HepG2 (cell line): ENCODE measurements around the gene SEZ6L. TPM values are rescaled to one million over a fixed set of nuclear protein-coding genes. Genes with fewer than 3 reads are reported as not detected.
A peak's percentile ranks its signal among the peaks of the same experiment; 100 is the strongest.

Experiments used
- ATAC-seq: fragments of 200-7000 bp; cut with Tn5 transposase; 3 replicates; pipeline ENCODE4 v1.9.1; 2020; ENCODE audit warnings: mild to moderate bottlenecking, moderate library complexity
- BruUV-seq: library from RNA; stranded (reverse); fragments of 400-500 nt; replicated peaks from 2 replicates; lab custom pipeline; 2021; lab: Mats Ljungman, UMichigan
- CTCF ChIA-PET: fragments of 300-600 bp; formaldehyde crosslinking; extraction: SDS; loops from one replicate; lab custom pipeline; 2021; ENCODE audit warnings: low total read pairs, inconsistent platforms, low intra/inter-chr PET ratio; lab: Yijun Ruan, JAX
- POLR2A ChIA-PET: fragments of 350-600 bp; sonication (Branson Sonifier 250); formaldehyde crosslinking; loops from one replicate; lab custom pipeline; 2020; ENCODE audit warnings: antibody characterized with exemption, inconsistent platforms; lab: Yijun Ruan, JAX
- DNase-seq: peaks from one replicate; pipeline ENCODE4 v3.0.0-alpha.2; 2015; ENCODE audit warnings: low spot score
- FAIRE-seq: peaks from 3 replicates; lab custom pipeline; 2011; peaks lifted over from hg19 to GRCh38; lab: Jason Lieb, UNC
- H2AFZ ChIP-seq: one replicate; pipeline ENCODE4 v1.6.1; 2011; ENCODE audit warnings: low read length, inconsistent platforms
- H3K27ac ChIP-seq: fragments of 300-600 bp; 3 replicates; pipeline ENCODE4 v1.8.0; 2011; ENCODE audit warnings: mixed run types, mild to moderate bottlenecking, mixed read lengths, low read length, inconsistent platforms; ENCODE audit not compliant: insufficient read depth; ENCODE audit errors: extremely low read length
- H3K27me3 ChIP-seq, 2 experiments: fragments of 200-600 bp in 1 of 2; 2 replicates in 1 of 2; 3 replicates in 1 of 2; pipeline versions ENCODE4 v1.6.0 to v1.8.0; 2011; ENCODE audit warnings: low read length in 2 of 2, mild to moderate bottlenecking in 2 of 2, moderate library complexity in 2 of 2, inconsistent platforms in 1 of 2; ENCODE audit not compliant: insufficient read depth in 2 of 2, control insufficient read depth in 1 of 2
- H3K36me3 ChIP-seq, 2 experiments: fragments of 200-600 bp in 1 of 2; replicated peaks in 1 of 2; 2 replicates in 1 of 2; 3 replicates in 1 of 2; pipeline versions ENCODE4 v1.5.1 to v1.8.0; 2011; ENCODE audit warnings: low read length in 2 of 2, inconsistent platforms in 1 of 2; ENCODE audit not compliant: insufficient read depth in 2 of 2, control insufficient read depth in 1 of 2
- H3K4me1 ChIP-seq: 2 replicates; pipeline ENCODE4 v1.5.1; 2012; ENCODE audit warnings: low read length, inconsistent platforms; ENCODE audit not compliant: insufficient read depth
- H3K4me2 ChIP-seq: 2 replicates; pipeline ENCODE4 v1.6.0; 2011; ENCODE audit warnings: low read depth, low read length, inconsistent platforms
- H3K4me3 ChIP-seq, 3 experiments: fragments of 200-600 bp in 1 of 3; sonication (generic), shearing (Covaris generic) in 1 of 3; replicated peaks in 1 of 3; 2 replicates each; pipeline ENCODE4 v1.5.1; 2011 to 2016; ENCODE audit warnings: low read length in 3 of 3, inconsistent platforms in 2 of 3, low read depth in 2 of 3, mild to moderate bottlenecking in 2 of 3, control low read depth in 1 of 3, mixed read lengths in 1 of 3; ENCODE audit not compliant: insufficient read depth in 1 of 3
- H3K79me2 ChIP-seq: one replicate; pipeline ENCODE4 v1.6.1; 2011; ENCODE audit warnings: low read length, inconsistent platforms; ENCODE audit not compliant: insufficient read depth
- H3K9ac ChIP-seq: 2 replicates; pipeline ENCODE4 v1.6.0; 2011; ENCODE audit warnings: mild to moderate bottlenecking, low read depth, low read length, inconsistent platforms; ENCODE audit not compliant: insufficient read depth
- H3K9me3 ChIP-seq: 2 replicates; pipeline ENCODE4 v1.5.1; 2012; ENCODE audit warnings: mild to moderate bottlenecking, low read length
- H4K20me1 ChIP-seq: 2 replicates; pipeline ENCODE4 v1.6.0; 2011; ENCODE audit warnings: inconsistent platforms, mild to moderate bottlenecking, low read length, moderate library complexity; ENCODE audit not compliant: insufficient read depth
- HIVEP1 ChIP-seq: sonication (generic); formaldehyde crosslinking; IDR thresholded peaks from 2 replicates; pipeline ENCODE4 v1.4.0; 2020; ENCODE audit warnings: mild to moderate bottlenecking, missing genetic modification reagents
- HMG20B ChIP-seq: conservative IDR thresholded peaks from 2 replicates; pipeline ENCODE4 v1.6.1; 2016; ENCODE audit warnings: missing genetic modification reagents, missing compliant biosample characterization
- HNRNPK ChIP-seq: fragments of 200-400 bp; formaldehyde crosslinking; IDR thresholded peaks from 2 replicates; pipeline ENCODE4 v1.6.1; 2018; ENCODE audit warnings: low read length, low read depth, moderate library complexity, mild to moderate bottlenecking; ENCODE audit not compliant: poor library complexity, severe bottlenecking
- MAFK ChIP-seq, 2 experiments: IDR thresholded peaks in 1 of 2; conservative IDR thresholded peaks in 1 of 2; 2 replicates each; pipeline ENCODE4 v1.6.1; 2011; ENCODE audit warnings: improper control_type of control experiment in 2 of 2, low read length in 2 of 2
- MYC ChIP-seq: sonication (generic); formaldehyde crosslinking; IDR thresholded peaks from 2 replicates; pipeline ENCODE4 v1.9.0; 2021; ENCODE audit warnings: missing genetic modification reagents, borderline replicate concordance
- NR3C1 ChIP-seq: sonication (generic); formaldehyde crosslinking; IDR thresholded peaks from 2 replicates; pipeline ENCODE4 v1.4.0; 2020; ENCODE audit warnings: missing genetic modification reagents
- PCBP2 ChIP-seq: fragments of 200-400 bp; formaldehyde crosslinking; optimal IDR thresholded peaks from 2 replicates; pipeline ENCODE3; 2018; ENCODE audit warnings: low read length, low read depth; ENCODE audit not compliant: poor library complexity, severe bottlenecking
- PRMT3 ChIP-seq: sonication (generic); formaldehyde crosslinking; IDR thresholded peaks from 2 replicates; pipeline ENCODE4 v1.8.1; 2022; ENCODE audit warnings: low read depth, mild to moderate bottlenecking, moderate library complexity, missing genetic modification reagents, borderline replicate concordance
- SNAI1 ChIP-seq: sonication (generic); formaldehyde crosslinking; IDR thresholded peaks from 2 replicates; pipeline ENCODE4 v1.5.0; 2020; ENCODE audit warnings: mild to moderate bottlenecking, missing genetic modification reagents, borderline replicate concordance
- SRF ChIP-seq: IDR thresholded peaks from 2 replicates; pipeline ENCODE4 v1.6.1; 2011; ENCODE audit warnings: mild to moderate bottlenecking, low read depth, low read length, moderate library complexity
- ZFP1 ChIP-seq: IDR thresholded peaks from 2 replicates; pipeline ENCODE4 v1.6.1; 2016
- WGBS: methylation state at CpG from one replicate; pipeline ENCODE4 v1.1.6; 2017; ENCODE audit warnings: low lambda C conversion rate; 5-methylcytosine and 5-hydroxymethylcytosine counted together
- in situ Hi-C: cut with HindIII; loops from 2 replicates; pipeline ENCODE4 v1.10.0; 2017; ENCODE audit warnings: low pct_unique_long_range_greater_than_20kb; ENCODE audit not compliant: extremely low pct_ligation_motif_present
- intact Hi-C: fragments of 100-400 bp; cut with micrococcal nuclease; formaldehyde crosslinking; loops from one replicate; pipeline ENCODE4 v1.10.0; 2022; ENCODE audit not compliant: unreplicated experiment
- polyA plus RNA-seq, 8 experiments: library from polyadenylated mRNA; depleted of rRNA in 3 of 8; stranded (reverse) in 7 of 8; unstranded in 1 of 8; fragments of >200 nt; fragmentation: Illumina TruSeq in 4 of 8; extraction: Trizol in 4 of 8; gene quantifications; 2 replicates each; pipeline versions ENCODE4 v1.2.1 to v1.2.3, GENCODE V29; 2011 to 2016; ENCODE audit warnings: low read depth in 4 of 8, missing spikeins in 1 of 8, mixed read lengths in 1 of 8; ENCODE audit not compliant: insufficient read depth in 1 of 8
- total RNA-seq, 5 experiments: library from RNA; depleted of rRNA; stranded (reverse); fragments of >200 nt; fragmentation: Illumina TruSeq; extraction: Trizol; gene quantifications; 2 replicates each; pipeline ENCODE4 v1.2.3, GENCODE V29; 2016; ENCODE audit warnings: low read depth in 1 of 5
- TF ChIP-seq, protein P1 (sequence below): sonication (generic); formaldehyde crosslinking; IDR thresholded peaks from 2 replicates; pipeline ENCODE4 v1.4.0; 2020; ENCODE audit warnings: missing genetic modification reagents
- TF ChIP-seq, protein P2 (sequence below): sonication (generic); formaldehyde crosslinking; IDR thresholded peaks from 2 replicates; pipeline ENCODE4 v1.4.0; 2020; ENCODE audit warnings: missing genetic modification reagents
- TF ChIP-seq, protein P3 (sequence below): IDR thresholded peaks from 2 replicates; pipeline ENCODE4 v1.6.1; 2016

The SEZ6L gene
- total and polyA plus RNA-seq, 2 of the 13 experiments (the other 11 are each of a cell fraction or from before 2014, with no cell fraction given), result not detected

DNA sequence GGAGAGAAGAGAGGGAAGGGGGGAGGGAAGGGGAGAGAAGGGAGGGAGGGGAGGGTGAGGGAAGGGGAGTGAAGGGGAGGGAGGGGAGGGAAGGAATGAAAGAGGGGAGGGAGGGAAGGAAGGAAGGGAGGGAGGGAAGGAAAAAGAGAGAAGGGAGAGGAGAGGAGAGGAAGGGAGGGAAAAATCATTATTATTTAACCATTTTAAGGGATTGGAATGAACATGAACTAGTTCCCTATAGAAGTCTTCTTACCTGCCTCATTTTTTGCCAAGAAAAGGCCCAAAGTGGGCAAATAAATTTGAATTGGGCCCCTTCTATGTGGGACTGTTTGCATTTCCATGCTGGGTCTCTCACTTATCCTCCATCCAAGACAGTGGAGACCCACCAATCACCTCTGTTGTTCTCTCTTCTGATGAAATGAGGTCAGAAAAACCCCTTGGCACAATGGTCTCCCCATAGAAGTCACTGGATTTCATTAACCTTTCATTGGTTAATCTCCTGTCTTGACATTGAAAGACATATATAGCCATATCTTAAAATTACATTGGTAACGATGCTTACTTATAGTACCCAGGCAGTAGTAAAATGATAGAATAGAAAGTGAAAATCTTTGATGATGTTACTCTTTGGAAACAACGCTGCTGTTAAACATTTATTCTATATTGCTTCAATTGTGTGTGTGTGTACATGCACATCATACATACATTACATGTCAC is 179.7 kb downstream of the SEZ6L start:
- BruUV-seq, result no TSS peak
- Histone ChIP-seq H3K4me1 (no peaks in the 10 kb centered on the region), H3K27ac (no peak overlapping the region), H3K79me2 (no peaks in the 10 kb centered on the region), H3K27me3 (peaks cover 2 to 5% of the 10 kb centered on the region in 2 experiments; a peak in 2 of 5 replicates), H3K9me3 (no peaks in the 10 kb centered on the region), H3K36me3 (no peaks in the 10 kb centered on the region), H2AFZ (no peak overlapping the region), H3K4me2 (no peak overlapping the region), H3K4me3 (no peak overlapping the region), H4K20me1 (no peaks in the 10 kb centered on the region), H3K9ac (no peak overlapping the region)
- in situ Hi-C loops (no loop called here), intact Hi-C loops (no loop called here)
- 2% methylated on average over 2 of the region's 2 CpGs for WGBS
- CTCF ChIA-PET, result no interaction called here
- ATAC-seq, result no peak
- POLR2A ChIA-PET, result no interaction called here
- no peak for FAIRE-seq
- no peak for DNase-seq
- no peak for TF ChIP-seq HMG20B (CRISPR knock-in tag)
- TF ChIP-seq HNRNPK, result peak; percentile 83
- TF ChIP-seq PCBP2, result peak; percentile 83

DNA sequence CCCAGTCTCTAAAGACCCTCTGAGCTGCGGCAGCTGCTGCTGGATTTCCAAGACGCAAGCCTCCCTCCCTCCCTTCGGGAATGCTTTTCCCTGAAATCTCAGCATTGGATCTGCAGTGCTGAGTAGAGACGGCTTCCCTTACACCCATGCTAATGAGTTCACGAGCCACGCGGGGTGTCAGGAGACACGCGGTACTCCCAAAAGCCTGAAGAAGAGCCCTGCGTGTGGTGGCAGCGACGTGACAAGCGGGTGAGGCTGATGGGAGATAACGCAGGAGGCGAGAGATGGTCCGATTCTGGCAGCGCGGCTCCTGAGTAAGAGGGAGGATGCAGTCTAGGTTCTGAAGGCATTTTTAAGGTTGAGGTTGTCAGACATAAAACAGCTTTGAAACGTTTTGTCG is 185.4 kb downstream of the SEZ6L start:
- in situ Hi-C loops (no loop called here), intact Hi-C loops (no loop called here)
- H3K27ac ChIP-seq, result no peak overlapping the region
- no peak overlapping the region for H3K9ac ChIP-seq
- H3K9me3 ChIP-seq, result no peaks in the 10 kb centered on the region
- FAIRE-seq, result no peak
- no peaks in the 10 kb centered on the region for H3K4me1 ChIP-seq
- no peak for ATAC-seq
- 53% methylated on average over 20 of the region's 20 CpGs for WGBS
- H4K20me1 ChIP-seq, result no peaks in the 10 kb centered on the region
- POLR2A ChIA-PET, result no interaction called here
- H3K27me3 ChIP-seq, result peaks cover 0 to 22% of the 10 kb centered on the region in 2 experiments; a peak in 3 of 5 replicates
- H3K79me2 ChIP-seq, result no peaks in the 10 kb centered on the region
- CTCF ChIA-PET, result no interaction called here
- no TSS peak for BruUV-seq
- no peak for DNase-seq
- no peak for TF ChIP-seq MYC (CRISPR knock-in tag)
- TF ChIP-seq PRMT3 (CRISPR knock-in tag), result no peak
- TF ChIP-seq HIVEP1 (CRISPR knock-in tag), result no peak
- TF ChIP-seq NR3C1 (CRISPR knock-in tag), result no peak
- TF ChIP-seq, protein P1, sequence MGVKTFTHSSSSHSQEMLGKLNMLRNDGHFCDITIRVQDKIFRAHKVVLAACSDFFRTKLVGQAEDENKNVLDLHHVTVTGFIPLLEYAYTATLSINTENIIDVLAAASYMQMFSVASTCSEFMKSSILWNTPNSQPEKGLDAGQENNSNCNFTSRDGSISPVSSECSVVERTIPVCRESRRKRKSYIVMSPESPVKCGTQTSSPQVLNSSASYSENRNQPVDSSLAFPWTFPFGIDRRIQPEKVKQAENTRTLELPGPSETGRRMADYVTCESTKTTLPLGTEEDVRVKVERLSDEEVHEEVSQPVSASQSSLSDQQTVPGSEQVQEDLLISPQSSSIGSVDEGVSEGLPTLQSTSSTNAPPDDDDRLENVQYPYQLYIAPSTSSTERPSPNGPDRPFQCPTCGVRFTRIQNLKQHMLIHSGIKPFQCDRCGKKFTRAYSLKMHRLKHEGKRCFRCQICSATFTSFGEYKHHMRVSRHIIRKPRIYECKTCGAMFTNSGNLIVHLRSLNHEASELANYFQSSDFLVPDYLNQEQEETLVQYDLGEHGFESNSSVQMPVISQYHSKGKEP (CRISPR knock-in tag), result no peak
- TF ChIP-seq ZFP1 (CRISPR knock-in tag), result no peak
- TF ChIP-seq, protein P2, sequence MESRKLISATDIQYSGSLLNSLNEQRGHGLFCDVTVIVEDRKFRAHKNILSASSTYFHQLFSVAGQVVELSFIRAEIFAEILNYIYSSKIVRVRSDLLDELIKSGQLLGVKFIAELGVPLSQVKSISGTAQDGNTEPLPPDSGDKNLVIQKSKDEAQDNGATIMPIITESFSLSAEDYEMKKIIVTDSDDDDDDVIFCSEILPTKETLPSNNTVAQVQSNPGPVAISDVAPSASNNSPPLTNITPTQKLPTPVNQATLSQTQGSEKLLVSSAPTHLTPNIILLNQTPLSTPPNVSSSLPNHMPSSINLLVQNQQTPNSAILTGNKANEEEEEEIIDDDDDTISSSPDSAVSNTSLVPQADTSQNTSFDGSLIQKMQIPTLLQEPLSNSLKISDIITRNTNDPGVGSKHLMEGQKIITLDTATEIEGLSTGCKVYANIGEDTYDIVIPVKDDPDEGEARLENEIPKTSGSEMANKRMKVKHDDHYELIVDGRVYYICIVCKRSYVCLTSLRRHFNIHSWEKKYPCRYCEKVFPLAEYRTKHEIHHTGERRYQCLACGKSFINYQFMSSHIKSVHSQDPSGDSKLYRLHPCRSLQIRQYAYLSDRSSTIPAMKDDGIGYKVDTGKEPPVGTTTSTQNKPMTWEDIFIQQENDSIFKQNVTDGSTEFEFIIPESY (CRISPR knock-in tag), result no peak
- TF ChIP-seq, protein P3, sequence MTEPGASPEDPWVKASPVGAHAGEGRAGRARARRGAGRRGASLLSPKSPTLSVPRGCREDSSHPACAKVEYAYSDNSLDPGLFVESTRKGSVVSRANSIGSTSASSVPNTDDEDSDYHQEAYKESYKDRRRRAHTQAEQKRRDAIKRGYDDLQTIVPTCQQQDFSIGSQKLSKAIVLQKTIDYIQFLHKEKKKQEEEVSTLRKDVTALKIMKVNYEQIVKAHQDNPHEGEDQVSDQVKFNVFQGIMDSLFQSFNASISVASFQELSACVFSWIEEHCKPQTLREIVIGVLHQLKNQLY (CRISPR knock-in tag), result no peak
- TF ChIP-seq SRF, result no peak
- no peak for TF ChIP-seq MAFK (conservative IDR thresholded peaks at IDR 0.05 in 1 of 2, IDR thresholded peaks at IDR 0.05 in 1 of 2; ENCODE audit: low read length in 2 of 2)
- no peak for TF ChIP-seq SNAI1
- no peaks in the 10 kb centered on the region for H3K36me3 ChIP-seq
- no peak overlapping the region for H2AFZ ChIP-seq
- no peak overlapping the region for H3K4me2 ChIP-seq
- H3K4me3 ChIP-seq, result no peak overlapping the region
